Activated T-cell treated with anti-CD3 and anti-CD28 coated beads, Interleukin-2, amount 50 U/mL, for 48 hours (primary cell): Measurements from ENCODE around the gene ABHD1.
"Not testable (repeated sequence)": the region's sequence is repeated elsewhere in the genome, so short reads cannot be mapped to it uniquely, and the experiment has no call there.

Source experiments
- DNase-seq, 2 experiments: peaks; one replicate each; pipeline ENCODE4 v3.0.0-alpha.2; 2020

Gene ABHD1

DNA sequence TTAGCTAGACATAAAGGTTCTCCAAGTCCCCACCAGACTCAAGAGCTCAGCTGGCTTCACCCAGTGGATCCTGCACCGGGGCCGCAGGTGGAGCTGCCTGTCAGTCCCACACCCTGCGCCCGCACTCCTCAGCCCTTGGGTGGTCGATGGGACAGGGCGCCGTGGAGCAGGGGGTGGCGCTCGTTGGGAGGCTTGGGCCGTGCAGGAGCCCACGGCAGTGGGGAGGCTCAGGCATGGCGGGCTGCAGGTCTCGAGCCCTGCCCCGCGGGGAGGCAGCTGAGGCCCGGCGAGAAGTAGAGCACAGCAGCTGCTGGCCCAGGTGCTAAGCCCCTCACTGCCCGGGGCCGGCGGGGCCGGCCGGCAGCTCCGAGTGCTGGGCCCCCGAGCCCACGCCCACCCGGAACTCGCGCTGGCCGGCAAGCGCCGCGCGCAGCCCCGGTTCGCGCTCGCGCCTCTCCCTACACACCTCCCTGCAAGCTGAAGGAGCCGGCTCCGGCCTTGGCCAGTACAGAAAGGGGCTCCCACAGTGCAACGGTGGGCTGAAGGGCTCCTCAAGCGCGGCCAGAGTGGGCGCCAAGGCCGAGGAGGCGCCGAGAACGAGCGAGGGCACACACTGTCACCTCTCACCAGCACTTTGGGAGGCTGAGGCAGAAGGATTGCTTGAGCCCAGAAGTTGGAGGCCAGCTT is 12.1 kb upstream of the ABHD1 start:
- DNase-seq, result not testable (repeated sequence)

DNA sequence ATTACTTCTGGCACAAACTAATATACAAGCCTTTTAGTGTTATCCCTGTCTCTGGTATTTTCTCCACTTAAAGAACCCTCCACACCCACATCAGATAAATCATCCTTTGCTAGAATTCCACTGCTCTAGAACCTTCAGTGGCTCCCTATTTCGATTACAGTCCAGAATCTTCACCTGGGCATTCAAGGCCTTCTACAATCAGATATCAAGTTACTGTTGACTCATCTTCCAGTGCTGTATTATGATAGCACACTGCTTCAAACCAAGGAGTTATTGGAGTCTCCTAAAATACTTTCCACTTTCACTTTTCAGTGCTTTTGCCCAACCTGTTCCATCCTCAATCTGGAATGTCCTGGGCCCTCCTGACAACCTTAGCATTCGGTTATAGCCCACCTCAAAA is 8.1 kb upstream of the ABHD1 start:
- DNase-seq, result no peak

DNA sequence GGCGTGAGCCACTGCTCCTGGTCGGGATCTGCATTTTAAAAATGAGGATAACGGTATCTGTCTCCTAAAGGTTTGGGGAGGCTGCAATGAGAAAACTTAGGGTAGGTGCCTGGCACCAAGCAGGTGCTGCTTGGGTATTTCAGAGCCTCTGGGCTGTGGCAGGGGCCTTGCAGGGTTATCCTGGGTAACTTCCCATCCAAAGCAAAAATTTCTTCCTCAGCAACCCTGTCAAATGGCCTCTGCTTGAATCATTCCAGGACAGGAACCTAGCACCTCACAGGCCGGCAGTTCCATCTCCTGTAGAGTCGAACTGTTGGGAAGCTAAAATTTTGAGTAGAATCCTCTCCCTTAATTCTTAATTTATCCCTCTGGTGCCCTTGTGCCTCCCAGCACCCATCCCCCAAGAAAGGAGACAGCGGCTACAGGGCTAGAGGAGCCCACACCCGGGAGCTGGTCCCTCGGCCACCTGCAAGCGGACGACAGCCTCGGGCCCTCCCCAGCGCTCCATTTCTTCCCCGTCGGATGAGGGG is 5.6 kb upstream of the ABHD1 start:
- DNase-seq, result no peak

DNA sequence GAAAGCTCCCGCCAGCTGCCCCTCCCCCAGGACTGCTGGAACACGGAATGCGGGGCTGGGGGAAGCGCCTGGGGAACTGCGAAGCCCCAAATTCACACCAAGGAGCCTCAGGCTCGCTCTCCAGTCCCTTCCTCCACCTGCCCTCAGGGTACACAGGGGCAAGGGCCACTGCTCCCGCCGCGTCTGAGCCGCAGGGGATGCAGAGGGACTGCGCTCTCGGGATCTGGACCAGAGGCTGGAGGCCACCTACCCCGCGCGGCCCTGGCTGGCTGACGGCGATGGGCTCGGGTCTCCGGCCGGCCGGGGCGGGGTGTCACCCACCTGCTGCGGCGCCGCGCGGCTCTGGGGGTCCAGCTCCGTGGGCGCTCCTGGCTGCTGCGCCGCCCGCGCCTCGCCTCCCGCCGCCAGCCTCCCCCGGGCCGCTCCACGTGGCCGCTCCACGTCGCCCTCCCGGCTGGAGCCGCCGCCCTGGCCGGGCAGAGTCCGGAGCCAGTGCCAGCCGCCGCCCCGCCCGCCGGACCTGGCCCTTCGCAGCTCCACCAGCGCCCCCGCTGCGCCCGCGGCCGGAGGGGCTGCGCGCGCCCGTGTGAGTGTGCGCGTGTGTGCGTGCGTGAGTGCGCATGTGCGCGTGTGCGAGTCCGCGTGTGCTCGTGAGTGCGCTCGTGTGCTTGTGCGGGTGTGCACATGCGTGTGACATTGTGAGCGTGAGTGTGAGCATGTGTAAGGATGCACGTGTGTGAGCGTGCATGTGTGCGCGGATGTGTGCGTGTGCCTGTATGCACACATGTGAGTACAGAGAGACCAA is 4.9 kb upstream of the ABHD1 start, which contains the start of gene CGREF1:
CGREF1 (minus strand) TSS at position 604 of the 805 bp plus-strand sequence. CDS start 14,762 bp downstream, outside the sequence.
- DNase-seq, result peak; percentile 41 to 48

DNA sequence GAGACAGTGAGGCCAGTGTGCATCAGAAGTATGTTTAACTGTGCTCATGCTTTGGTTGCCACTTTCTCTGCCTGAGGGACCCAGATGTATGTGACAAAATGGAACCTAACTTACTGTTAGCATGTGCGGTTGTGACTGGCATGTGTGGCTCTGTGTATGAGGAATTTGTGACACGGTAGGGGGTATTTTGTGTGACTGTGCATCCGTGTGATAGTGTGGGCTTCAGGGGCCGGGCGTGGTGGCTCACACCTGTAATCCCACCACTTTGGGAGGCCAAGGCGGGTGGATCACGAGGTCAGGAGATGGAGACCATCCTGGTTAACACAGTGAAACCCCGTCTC is 4.3 kb upstream of the ABHD1 start:
- DNase-seq, result not testable (repeated sequence)

DNA sequence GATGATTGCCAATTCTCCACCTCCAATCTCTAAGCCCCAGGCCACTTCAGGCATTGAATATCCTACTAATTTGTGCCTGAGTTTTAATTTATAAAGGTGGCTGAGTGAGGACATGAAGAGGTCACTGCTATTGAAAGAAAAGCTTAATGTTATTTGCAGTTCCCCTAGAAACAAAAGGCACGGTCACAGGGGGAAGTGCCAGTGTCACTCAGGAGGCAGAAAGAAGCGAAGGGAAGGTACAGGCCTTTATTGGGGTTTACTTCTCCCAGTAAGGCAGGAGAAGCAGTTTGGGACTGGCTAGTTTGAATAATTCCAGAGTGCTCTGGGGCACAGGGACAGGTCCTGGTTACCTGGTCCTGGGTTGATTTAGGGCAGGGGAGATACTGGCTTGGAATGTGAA is 1.7 kb upstream of the ABHD1 start:
- no peak for DNase-seq

DNA sequence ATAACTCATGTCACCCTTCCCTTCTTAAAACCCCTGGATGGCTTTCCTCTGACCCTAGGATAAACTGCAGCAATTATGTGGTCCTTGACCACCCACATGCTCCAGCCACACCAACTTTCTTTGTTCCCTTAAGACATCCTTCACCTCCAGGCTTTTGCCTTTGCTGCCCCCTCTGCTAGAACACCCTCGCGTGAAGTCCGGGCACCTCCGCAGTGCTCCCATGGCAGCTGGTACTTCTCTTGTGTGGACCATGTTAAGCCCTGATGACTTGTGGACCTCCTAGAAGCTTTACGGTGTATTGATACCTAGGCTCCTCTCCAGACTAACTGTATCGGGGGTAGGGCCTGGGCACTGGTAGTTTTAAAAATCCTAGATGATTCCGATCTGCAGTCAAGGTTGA is 824 bp upstream of the ABHD1 start:
- DNase-seq, result no peak

DNA sequence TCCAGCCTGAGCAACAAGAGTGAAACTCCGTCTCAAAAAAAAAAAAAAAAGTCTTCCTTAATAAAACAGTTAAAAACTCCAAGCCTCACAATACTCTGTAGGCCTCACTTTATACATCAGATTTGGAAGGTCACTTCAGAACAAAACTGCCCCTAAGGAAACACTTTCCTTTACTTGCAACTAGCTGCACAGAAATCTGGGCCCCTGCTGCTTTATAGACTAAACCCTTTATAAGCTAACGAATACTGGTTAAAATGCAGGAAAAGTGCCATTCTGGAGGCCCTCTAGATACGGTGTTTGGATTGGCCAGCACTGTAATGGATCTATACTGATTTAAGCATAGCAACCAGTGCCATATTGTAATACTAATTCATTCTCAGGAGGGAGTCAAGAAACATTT is 1.5 kb downstream of the ABHD1 start:
- DNase-seq, result no peak

DNA sequence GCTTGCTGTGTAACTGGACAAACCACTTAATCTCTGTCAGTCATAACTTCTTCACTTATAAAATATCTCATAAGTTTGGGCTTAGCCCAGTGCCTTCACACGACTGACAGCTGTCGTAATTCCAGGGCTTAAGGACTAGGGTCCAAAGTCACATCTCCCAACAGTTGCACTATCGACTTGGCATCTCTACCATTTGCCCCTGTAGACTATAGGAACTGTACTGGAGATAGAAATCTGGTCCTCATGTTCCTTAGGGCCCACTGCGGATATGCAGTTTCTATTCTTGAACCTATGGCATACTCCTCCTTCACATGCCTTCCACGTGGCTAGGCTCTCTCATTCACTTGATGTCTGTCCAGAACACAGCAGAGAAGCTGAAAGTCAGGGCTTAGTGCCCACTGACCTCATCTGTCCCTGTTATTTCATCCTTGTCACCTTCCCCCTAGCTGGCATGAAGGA is 2.7 kb downstream of the ABHD1 start:
- no peak for DNase-seq

DNA sequence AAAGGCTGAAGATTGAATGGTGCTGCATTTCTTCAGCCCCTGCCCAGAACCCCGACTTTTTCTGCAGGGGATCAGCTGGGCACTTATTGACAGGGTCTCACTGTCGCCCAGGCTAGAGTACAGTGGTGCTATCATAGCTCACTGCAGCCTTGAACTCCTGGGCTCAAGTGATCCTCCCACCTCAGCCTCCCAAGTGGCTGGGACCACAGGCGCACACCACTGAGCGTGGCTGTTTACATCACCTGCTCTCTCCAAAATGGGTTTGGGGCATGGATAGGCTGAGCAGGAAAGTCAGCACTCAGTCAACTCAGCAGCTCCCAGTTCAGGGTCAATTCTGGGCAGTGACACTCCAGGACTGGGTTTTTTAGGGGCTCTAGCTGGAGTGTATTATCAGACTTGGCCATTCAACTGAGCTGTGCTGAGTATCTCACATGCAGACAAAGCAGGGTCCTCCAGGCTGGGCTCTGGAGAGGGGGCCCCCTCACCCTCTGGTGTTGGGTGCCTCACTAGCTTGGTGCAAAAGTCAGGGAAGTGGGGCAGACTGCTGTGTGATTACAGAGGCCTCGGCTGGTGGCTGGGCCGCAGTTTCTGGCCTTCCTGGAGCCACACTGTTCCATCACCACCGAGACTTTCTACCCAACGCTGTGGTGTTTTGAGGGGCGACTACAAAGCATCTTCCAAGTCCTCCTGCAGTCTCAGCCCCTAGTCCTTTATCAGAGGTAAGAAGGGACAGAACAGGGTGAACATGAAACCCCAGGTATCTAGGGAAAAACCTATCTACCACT is 4.5 kb downstream of the ABHD1 start:
- DNase-seq, result no peak

DNA sequence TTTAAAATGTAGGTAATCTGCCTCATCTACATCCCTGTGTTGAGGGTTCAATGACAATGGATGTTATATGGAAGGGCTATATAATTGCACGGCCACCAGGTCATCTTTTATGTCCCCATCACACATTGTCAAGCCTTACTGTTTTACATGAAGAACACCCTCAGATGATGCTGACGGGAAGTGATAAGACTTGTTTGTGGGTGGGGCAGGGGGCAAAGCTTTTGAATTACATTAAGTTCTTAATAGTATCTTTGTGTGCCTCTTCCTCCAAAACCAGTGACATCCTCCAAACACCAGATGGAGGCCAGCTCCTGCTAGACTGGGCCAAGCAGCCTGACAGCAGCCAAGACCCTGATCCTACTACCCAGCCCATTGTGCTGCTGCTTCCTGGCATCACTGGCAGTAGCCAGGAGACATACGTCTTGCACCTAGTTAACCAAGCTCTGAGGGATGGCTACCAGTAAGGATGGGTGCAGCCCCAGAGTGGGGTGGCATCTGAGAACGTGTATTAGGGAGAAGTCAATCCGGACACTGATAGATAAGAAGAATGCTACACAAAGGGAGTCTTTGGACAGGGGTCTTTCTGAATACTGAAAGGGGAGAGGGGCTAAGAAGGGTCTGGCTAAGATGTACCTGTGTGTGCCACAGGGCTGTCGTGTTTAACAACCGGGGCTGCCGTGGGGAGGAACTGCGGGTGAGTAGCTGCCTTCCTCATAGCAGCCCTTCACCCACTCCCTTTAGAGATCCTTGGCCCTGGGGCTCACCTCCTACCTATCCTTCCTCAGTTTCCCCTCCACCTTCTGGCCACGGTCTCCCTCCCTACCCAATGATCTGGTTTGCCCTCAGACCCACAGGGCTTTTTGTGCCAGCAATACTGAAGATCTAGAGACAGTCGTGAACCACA is 5.3 kb downstream of the ABHD1 start:
- DNase-seq, result no peak

DNA sequence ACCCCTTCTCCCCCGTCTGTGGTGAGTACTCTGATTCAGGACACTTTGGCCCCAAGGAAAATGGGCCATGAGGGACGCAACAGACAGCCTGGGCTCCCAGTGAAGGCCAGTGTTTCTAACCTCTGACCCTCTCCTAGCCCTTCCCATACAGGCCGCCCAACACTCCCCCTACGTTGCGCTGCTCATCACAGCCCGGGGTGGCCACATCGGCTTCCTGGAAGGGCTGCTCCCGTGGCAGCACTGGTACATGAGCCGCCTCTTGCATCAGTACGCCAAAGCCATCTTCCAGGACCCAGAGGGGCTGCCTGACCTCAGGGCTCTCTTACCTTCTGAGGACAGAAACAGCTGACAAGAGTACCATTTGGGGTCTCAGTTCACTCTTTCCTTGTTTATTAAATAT is 6.8 kb downstream of the ABHD1 start:
- DNase-seq, result no peak

DNA sequence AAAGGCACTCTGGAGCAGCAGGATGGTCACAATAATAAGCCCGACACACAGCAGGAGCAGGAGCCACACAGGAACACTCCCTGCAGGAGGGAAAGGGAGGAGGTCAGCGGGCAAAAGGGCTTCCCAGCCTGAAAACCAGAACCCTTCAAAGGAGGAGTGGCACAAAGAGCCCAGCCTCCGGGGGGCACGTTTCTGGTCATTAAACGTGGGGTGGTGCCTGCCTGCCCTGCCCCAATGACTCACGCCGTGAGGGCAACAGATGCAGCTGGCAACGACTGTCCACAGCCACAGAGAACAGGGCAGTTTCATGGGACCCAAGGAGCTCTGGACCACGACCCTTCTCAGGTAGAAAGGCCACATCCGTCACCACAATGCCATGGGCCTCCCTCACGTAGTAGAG is 7.8 kb downstream of the ABHD1 start:
- DNase-seq, result no peak

DNA sequence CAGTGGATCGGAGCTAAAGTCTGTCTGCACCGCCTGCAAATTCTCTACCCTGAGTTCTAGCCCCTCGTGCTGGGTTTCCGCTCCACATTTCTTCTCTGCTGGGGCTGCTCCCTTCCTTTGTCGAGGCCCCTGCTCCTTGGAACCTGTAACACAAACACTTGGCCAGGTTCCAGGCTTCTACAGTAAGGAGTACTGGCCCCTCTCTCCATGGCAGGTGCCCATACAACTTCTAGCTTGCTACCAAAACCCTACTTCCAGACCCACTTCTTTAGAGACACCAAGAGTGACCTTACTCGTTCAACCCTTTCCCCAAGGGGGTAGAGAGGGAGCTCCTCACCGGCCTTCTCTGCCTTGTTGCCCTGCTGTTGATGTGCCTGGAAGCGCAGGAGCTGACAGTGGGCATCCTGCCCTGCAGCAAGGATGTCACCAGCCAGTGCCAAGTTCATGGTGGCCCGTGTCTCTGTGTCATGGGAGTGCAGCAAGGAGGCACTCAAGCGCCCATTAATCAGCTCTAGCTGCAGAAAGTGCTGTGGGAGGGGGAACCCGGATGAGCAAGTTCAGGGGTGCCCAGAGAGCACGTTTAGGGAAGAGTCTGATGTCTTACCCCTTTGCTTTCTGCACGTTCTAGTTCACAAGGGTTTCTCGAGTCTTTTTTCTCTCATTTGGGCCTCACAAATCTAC is 9.7 kb downstream of the ABHD1 start:
- peak; percentile 52 to 54 for DNase-seq

DNA sequence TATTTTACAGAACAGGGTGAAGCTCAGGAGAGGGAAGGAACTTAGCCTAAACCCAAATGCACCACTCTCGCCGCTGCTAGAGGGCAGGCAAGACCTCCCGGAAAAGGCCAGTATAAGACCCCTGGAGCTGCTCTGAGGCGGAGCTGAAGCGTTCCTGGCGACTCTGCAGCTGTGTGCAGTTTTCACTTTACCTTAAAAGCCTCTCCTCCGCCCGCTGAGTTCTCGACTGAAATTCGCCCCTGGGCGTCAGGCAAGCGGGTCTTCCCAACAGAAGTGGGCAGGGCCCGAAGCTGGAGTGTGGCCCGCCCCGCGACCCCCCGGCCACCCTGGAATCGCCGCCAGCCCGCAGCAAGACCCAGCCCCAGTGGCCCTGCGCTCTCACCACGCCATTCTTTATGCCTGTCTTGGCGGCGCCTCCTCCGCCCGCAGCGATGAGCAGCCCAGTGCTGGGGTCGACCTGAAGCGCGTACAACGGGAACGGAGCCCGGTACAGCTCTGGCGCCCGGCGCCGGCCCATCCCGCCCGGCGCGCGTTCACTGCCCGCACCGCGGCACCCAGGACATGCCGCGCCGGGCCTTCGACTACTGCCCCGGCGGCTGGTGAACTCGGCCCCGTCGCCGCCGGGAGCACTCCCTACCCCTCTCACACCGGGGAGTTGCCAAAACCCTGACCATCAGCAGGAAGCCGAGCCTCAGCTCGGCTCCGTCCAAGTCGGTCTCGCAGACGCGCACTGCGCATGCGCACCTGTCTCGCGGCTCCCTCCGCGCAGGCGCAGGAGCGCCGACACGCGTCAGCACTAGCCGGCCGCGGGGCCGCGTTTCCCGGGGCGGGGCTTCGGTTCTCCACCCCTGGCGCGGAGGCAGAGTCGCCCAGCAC is 10.5 kb downstream of the ABHD1 start, which contains the start of gene PREB:
PREB (minus strand) TSS at position 732 of the 876 bp plus-strand sequence; CDS start at position 517, 215 bp downstream.
- DNase-seq, result peak; percentile 99

DNA sequence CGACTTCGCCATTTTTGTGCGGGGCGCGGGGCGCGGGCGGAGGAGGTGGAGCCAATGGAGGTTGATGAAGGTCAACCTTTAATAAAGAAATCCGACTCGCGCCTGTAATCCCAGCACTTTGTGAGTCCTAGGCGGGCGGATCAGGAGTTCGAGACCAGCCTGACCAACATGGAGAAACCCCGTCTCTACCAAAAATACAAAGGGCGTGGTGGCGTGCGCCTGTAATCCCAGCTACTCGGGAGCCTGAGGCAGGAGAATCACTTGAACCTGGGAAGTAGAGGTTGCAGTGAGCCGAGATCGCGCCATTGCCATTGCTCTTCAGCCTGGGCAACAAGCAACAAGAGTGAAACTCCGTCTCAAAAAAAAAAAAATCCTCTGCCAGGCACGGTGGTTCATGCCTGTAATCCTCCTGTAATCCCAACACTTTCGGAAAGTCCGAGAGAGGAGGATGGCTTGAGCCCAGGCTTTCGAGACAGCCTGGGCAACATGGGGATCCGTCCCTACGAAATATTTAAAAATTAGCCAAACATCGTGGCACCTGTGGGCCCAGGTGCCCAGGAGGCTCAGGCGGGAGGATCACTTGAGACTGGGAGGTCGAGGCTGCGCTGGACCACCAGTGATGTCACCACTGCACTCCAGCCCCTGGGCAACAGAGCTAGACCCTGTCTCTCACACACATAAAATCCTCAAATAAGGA is 11.3 kb downstream of the ABHD1 start:
- DNase-seq, result no peak

DNA sequence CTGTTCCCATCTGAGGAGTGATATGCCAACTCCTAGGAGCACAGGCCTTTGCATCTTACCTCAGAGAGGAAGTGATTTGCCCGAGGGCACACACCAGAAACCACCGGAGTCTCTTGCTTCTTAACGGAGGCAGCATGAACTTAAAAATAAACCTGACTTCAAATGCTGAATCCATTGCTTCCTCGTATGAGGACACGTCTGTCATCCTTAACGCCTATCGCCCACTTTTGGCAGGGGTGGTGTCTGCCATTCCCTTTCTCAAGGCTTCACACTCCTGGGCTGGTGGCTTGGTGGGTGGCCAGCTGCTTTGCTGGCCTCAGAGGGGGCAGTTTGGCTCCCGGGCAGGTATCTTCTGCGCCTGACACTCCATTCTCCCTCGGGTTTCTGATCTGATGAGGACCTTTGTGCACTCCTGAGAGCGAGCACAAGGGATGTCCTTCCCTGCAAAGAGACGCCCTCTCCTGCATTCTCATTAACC is 11.9 kb downstream of the ABHD1 start:
- DNase-seq, result no peak

DNA sequence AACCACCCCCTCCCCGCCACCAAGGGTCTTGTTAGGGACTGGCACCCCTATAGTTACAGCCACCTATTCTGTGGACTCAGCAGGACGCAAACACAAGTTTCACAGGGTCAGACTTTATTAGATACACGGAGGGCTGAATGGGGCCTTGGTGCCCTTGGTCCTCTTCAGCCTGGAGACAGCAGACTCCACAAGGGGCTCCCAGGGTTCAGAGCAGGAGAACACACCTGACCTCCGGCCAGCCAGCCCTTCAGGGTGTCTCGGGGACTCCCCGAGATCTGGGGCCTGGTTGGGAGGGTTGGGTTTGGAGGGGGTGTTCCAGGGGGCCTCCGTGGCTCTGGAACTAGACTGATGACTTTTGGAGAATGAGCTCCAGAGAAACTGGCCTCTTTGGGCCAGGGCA is 13.1 kb downstream of the ABHD1 start:
- no peak for DNase-seq

DNA sequence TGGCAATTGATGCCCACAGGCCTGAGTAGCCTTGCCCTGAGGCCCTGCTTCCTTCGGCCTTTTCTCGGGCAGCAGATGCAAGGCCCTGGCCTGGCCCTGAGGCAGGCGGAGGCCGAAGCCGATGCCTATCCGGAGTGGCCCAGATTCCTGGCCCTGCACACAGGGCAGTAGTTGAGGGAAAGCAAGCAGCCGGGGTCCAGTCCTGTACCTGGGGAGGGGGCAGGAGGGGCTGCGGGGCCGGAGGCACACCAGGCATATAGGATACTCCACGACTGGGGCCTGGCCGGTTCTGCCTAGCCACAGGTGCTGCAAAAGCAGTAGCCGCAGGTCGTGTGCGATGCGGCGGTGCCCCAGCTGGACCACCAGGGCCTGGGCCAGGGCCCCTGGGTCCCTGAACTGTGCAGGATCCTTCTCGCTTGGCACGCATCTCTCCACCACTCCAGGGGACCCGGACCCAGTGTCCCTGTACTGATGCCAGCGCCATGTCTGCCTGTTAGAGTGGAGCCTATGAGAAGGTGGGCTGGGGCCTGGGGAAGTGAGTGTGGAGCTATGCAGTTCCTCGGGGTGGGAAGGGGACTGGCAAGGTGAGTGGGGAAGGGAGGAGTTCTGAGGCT is 13.8 kb downstream of the ABHD1 start:
- no peak for DNase-seq
